ENCODE measurements around the gene KLHL14. TPM values are rescaled to one million over a fixed set of nuclear protein-coding genes. Genes with fewer than 3 reads are reported as not detected.

KLHL14 gene
- total RNA-seq, 1 donor from 2014 or later = 0.13 TPM

GRCh38 chr18:32701313-32701712 lies 71.5 kb downstream of the KLHL14 start:
- no peak for DNase-seq (ENCODE audit: low spot score)
- no peaks in the 10 kb centered on the region for H3K9me3 ChIP-seq (ENCODE audit: low read depth)
- H3K79me2 ChIP-seq (ENCODE audit: low read depth) = no peaks in the 10 kb centered on the region
- H3K27me3 ChIP-seq = no peaks in the 10 kb centered on the region
- Mint-ChIP-seq H3K27ac (no peak overlapping the region), H3K4me3 (no peak overlapping the region), H3K27me3 (ENCODE audit: insufficient read depth, low read depth) (no peaks in the 10 kb centered on the region), H3K4me1 (peaks cover 12% of the 10 kb centered on the region), H3K9me3 (no peaks in the 10 kb centered on the region), H3K36me3 (peaks cover 6% of the 10 kb centered on the region)
- no peak for TF ChIP-seq EZH2phosphoT487 (IDR thresholded peaks at IDR 0.05)
- TF ChIP-seq CTCF (IDR thresholded peaks at IDR 0.05) = no peak
- TF ChIP-seq EZH2 (IDR thresholded peaks at IDR 0.05) = no peak
- no peak overlapping the region for H2AFZ ChIP-seq (replicated peaks)
- H3F3A ChIP-seq (ENCODE audit: low read depth) = no peaks in the 10 kb centered on the region
- H3K4me1 ChIP-seq = peaks cover 13% of the 10 kb centered on the region
- no peak overlapping the region for H3K4me3 ChIP-seq
- H3K9ac ChIP-seq = no peak overlapping the region
- no peaks in the 10 kb centered on the region for H4K20me1 ChIP-seq (ENCODE audit: low read depth)
- no peak overlapping the region for H3K27ac ChIP-seq
- no peak overlapping the region for H3K4me2 ChIP-seq
- no peaks in the 10 kb centered on the region for H3K36me3 ChIP-seq

GRCh38 chr18:32698153-32698552 lies 74.7 kb downstream of the KLHL14 start:
- no peaks in the 10 kb centered on the region for H3K9me3 Mint-ChIP-seq
- H3K36me3 ChIP-seq = no peaks in the 10 kb centered on the region
- peaks cover 12% of the 10 kb centered on the region for H3K36me3 Mint-ChIP-seq
- no peaks in the 10 kb centered on the region for H3K9me3 ChIP-seq (ENCODE audit: low read depth)
- no peaks in the 10 kb centered on the region for H4K20me1 ChIP-seq (ENCODE audit: low read depth)
- no peak overlapping the region for H2AFZ ChIP-seq (replicated peaks)
- H3K4me1 ChIP-seq = peaks cover 18% of the 10 kb centered on the region
- H3K79me2 ChIP-seq (ENCODE audit: low read depth) = no peaks in the 10 kb centered on the region
- no peaks in the 10 kb centered on the region for H3F3A ChIP-seq (ENCODE audit: low read depth)
- no peak overlapping the region for H3K4me3 Mint-ChIP-seq
- no peak overlapping the region for H3K4me2 ChIP-seq
- peaks cover 12% of the 10 kb centered on the region for H3K4me1 Mint-ChIP-seq
- no peak for TF ChIP-seq CTCF (IDR thresholded peaks at IDR 0.05)
- no peak for TF ChIP-seq EZH2phosphoT487 (IDR thresholded peaks at IDR 0.05)
- no peak for TF ChIP-seq EZH2 (IDR thresholded peaks at IDR 0.05)
- no peak overlapping the region for H3K9ac ChIP-seq
- H3K4me3 ChIP-seq = no peak overlapping the region
- no peaks in the 10 kb centered on the region for H3K27me3 ChIP-seq
- no peaks in the 10 kb centered on the region for H3K27me3 Mint-ChIP-seq (ENCODE audit: insufficient read depth, low read depth)
- H3K27ac Mint-ChIP-seq = peak overlapping the region; percentile 85
- no peak overlapping the region for H3K27ac ChIP-seq
- DNase-seq (ENCODE audit: low spot score) = no peak

GRCh38 chr18:32696376-32696775 lies 76.4 kb downstream of the KLHL14 start:
- H2AFZ ChIP-seq (replicated peaks) = no peak overlapping the region
- Mint-ChIP-seq H3K9me3 (no peaks in the 10 kb centered on the region), H3K36me3 (peaks cover 15% of the 10 kb centered on the region), H3K4me3 (no peak overlapping the region), H3K27ac (no peak overlapping the region), H3K27me3 (ENCODE audit: insufficient read depth, low read depth) (no peaks in the 10 kb centered on the region), H3K4me1 (peaks cover 12% of the 10 kb centered on the region)
- no peak overlapping the region for H3K4me3 ChIP-seq
- H3K4me1 ChIP-seq = peaks cover 18% of the 10 kb centered on the region
- H3K27me3 ChIP-seq = no peaks in the 10 kb centered on the region
- TF ChIP-seq EZH2phosphoT487 (IDR thresholded peaks at IDR 0.05) (no peak), EZH2 (IDR thresholded peaks at IDR 0.05) (no peak), CTCF (IDR thresholded peaks at IDR 0.05) (no peak)
- no peak overlapping the region for H3K4me2 ChIP-seq
- no peaks in the 10 kb centered on the region for H3K36me3 ChIP-seq
- H3K9ac ChIP-seq = no peak overlapping the region
- no peaks in the 10 kb centered on the region for H3F3A ChIP-seq (ENCODE audit: low read depth)
- H4K20me1 ChIP-seq (ENCODE audit: low read depth) = no peaks in the 10 kb centered on the region
- no peak overlapping the region for H3K27ac ChIP-seq
- H3K79me2 ChIP-seq (ENCODE audit: low read depth) = no peaks in the 10 kb centered on the region
- no peak for DNase-seq (ENCODE audit: low spot score)
- no peaks in the 10 kb centered on the region for H3K9me3 ChIP-seq (ENCODE audit: low read depth)

Measured in neural progenitor cell (in vitro differentiated cells).